ENCODE measurements around the gene PRKD2. TPM values are rescaled to one million over a fixed set of nuclear protein-coding genes. Genes with fewer than 3 reads are reported as not detected.

The PRKD2 gene
- total RNA-seq, 2 donors from 2014 or later = 18.9 to 58.3 TPM

- intact Hi-C loops (cut with DNase I) = no loop called here
- H3K27ac ChIP-seq = peak overlapping the region in 2 of 4 donors; percentile 5 to 14
- WGBS, 2 donors = 60 to 76% methylated on average over 17 to 22 of the region's 22 CpGs
- TF ChIP-seq POLR2A (IDR thresholded peaks at IDR 0.05) (no peak), CTCF (IDR thresholded peaks at IDR 0.05) (no peak)
- H3K9me3 ChIP-seq = no peaks in the 10 kb centered on the region
- peaks cover 11% of the 10 kb centered on the region for H3K4me1 ChIP-seq
- peaks cover 0 to 7% of the 10 kb centered on the region in 2 donors for H3K36me3 ChIP-seq (replicated peaks in 1 of 2; ENCODE audit: insufficient read depth in 1 of 2, low read depth in 2 of 2)
- ATAC-seq = peak; percentile 69
- H3K27me3 ChIP-seq = no peaks in the 10 kb centered on the region
- H3K4me3 ChIP-seq = no peak overlapping the region
- DNase-seq = peak in 3 of 4 donors; percentile 56 to 63 (median 61)
Observed at GRCh38 chr19:46736531-46737297, 19.8 kb upstream of the PRKD2 start.

- Histone ChIP-seq H3K4me3 (no peak overlapping the region), H3K36me3 (replicated peaks in 1 of 2; ENCODE audit: insufficient read depth in 1 of 2, low read depth in 2 of 2) (peaks cover 0 to 22% of the 10 kb centered on the region in 2 donors), H3K9me3 (no peaks in the 10 kb centered on the region), H3K27ac (peak overlapping the region in 1 of 4 donors; percentile 58), H3K27me3 (no peaks in the 10 kb centered on the region), H3K4me1 (no peaks in the 10 kb centered on the region)
- ATAC-seq = no peak
- no peak for DNase-seq
- TF ChIP-seq CTCF (IDR thresholded peaks at IDR 0.05) (no peak), POLR2A (IDR thresholded peaks at IDR 0.05) (no peak)
- intact Hi-C loops (cut with DNase I) = no loop called here
- WGBS, 2 donors = 80 to 87% methylated on average over 11 of the region's 11 CpGs
Observed at GRCh38 chr19:46733690-46734292, 16.9 kb upstream of the PRKD2 start.

GRCh38 chr19:46732966-46733689 is 16.2 kb upstream of the PRKD2 start:
- H3K36me3 ChIP-seq (replicated peaks in 1 of 2; ENCODE audit: insufficient read depth in 1 of 2, low read depth in 2 of 2) = peaks cover 0 to 22% of the 10 kb centered on the region in 2 donors
- no peaks in the 10 kb centered on the region for H3K27me3 ChIP-seq
- intact Hi-C loops (cut with DNase I) = no loop called here
- no peaks in the 10 kb centered on the region for H3K4me1 ChIP-seq
- DNase-seq (peak in 1 of 4 donors; percentile 71), ATAC-seq (no peak)
- TF ChIP-seq POLR2A (IDR thresholded peaks at IDR 0.05) = no peak
- no peak for TF ChIP-seq CTCF (IDR thresholded peaks at IDR 0.05)
- H3K9me3 ChIP-seq = no peaks in the 10 kb centered on the region
- H3K27ac ChIP-seq = peak overlapping the region in 1 of 4 donors; percentile 58
- H3K4me3 ChIP-seq = no peak overlapping the region
- 77 to 81% methylated on average over 16 to 23 of the region's 23 CpGs for WGBS, 2 donors

- intact Hi-C loops (cut with DNase I) = no loop called here
- Histone ChIP-seq H3K36me3 (replicated peaks in 1 of 2; ENCODE audit: insufficient read depth in 1 of 2, low read depth in 2 of 2) (peaks cover 0 to 24% of the 10 kb centered on the region in 2 donors), H3K4me1 (no peaks in the 10 kb centered on the region), H3K27me3 (no peaks in the 10 kb centered on the region), H3K27ac (no peak overlapping the region), H3K9me3 (no peaks in the 10 kb centered on the region), H3K4me3 (no peak overlapping the region)
- DNase-seq (no peak), ATAC-seq (no peak)
- 85 to 94% methylated on average over 26 to 28 of the region's 28 CpGs for WGBS, 2 donors
- TF ChIP-seq CTCF (IDR thresholded peaks at IDR 0.05) = no peak
- no peak for TF ChIP-seq POLR2A (IDR thresholded peaks at IDR 0.05)
Observed at GRCh38 chr19:46732172-46732938, 15.4 kb upstream of the PRKD2 start.
